ENCODE results near the gene CSMD2. TPM values are rescaled to one million over a fixed set of nuclear protein-coding genes. Genes with fewer than 3 reads are reported as not detected.
A peak's percentile ranks its signal among the peaks of the same experiment; 100 is the strongest.

The CSMD2 gene
- total RNA-seq, 2 donors from 2014 or later = 0.62 to 2.8 TPM

- Mint-ChIP-seq H3K9me3 (no peaks in the 10 kb centered on the region), H3K36me3 (ENCODE audit: low read depth) (no peaks in the 10 kb centered on the region), H3K4me1 (peaks cover 8% of the 10 kb centered on the region), H3K4me3 (no peak overlapping the region), H3K27ac (no peak overlapping the region), H3K27me3 (ENCODE audit: insufficient read depth) (peaks cover 8% of the 10 kb centered on the region)
- H3K27ac ChIP-seq (ENCODE audit: low read depth, low read length) = no peak overlapping the region
- no peaks in the 10 kb centered on the region for H3K4me1 ChIP-seq (ENCODE audit: control insufficient read depth, insufficient read depth, low read length)
- TF ChIP-seq, protein P1, sequence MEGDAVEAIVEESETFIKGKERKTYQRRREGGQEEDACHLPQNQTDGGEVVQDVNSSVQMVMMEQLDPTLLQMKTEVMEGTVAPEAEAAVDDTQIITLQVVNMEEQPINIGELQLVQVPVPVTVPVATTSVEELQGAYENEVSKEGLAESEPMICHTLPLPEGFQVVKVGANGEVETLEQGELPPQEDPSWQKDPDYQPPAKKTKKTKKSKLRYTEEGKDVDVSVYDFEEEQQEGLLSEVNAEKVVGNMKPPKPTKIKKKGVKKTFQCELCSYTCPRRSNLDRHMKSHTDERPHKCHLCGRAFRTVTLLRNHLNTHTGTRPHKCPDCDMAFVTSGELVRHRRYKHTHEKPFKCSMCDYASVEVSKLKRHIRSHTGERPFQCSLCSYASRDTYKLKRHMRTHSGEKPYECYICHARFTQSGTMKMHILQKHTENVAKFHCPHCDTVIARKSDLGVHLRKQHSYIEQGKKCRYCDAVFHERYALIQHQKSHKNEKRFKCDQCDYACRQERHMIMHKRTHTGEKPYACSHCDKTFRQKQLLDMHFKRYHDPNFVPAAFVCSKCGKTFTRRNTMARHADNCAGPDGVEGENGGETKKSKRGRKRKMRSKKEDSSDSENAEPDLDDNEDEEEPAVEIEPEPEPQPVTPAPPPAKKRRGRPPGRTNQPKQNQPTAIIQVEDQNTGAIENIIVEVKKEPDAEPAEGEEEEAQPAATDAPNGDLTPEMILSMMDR (conservative IDR thresholded peaks at IDR 0.05) = no peak
- H3K36me3 ChIP-seq (ENCODE audit: control insufficient read depth, insufficient read depth, low read length) = no peaks in the 10 kb centered on the region
- no peak overlapping the region for H3K9ac ChIP-seq (ENCODE audit: extremely low read depth, low read length, poor library complexity, severe bottlenecking)
- peaks cover 5% of the 10 kb centered on the region for H3K27me3 ChIP-seq (ENCODE audit: control insufficient read depth, insufficient read depth, low read length, poor library complexity, severe bottlenecking)
- no peak for DNase-seq
- no peaks in the 10 kb centered on the region for H3K9me3 ChIP-seq (ENCODE audit: control insufficient read depth, low read length)
- WGBS, 2 experiments (ENCODE audit: insufficient coverage in 1 of 2, insufficient read length in 1 of 2) = 89 to 95% methylated on average over 3 to 5 of the region's 5 CpGs
- H3K4me3 ChIP-seq (ENCODE audit: low read length) = no peak overlapping the region
Measured at GRCh38 chr1:33741749-33742148, 423.3 kb downstream of the CSMD2 start.

DNA sequence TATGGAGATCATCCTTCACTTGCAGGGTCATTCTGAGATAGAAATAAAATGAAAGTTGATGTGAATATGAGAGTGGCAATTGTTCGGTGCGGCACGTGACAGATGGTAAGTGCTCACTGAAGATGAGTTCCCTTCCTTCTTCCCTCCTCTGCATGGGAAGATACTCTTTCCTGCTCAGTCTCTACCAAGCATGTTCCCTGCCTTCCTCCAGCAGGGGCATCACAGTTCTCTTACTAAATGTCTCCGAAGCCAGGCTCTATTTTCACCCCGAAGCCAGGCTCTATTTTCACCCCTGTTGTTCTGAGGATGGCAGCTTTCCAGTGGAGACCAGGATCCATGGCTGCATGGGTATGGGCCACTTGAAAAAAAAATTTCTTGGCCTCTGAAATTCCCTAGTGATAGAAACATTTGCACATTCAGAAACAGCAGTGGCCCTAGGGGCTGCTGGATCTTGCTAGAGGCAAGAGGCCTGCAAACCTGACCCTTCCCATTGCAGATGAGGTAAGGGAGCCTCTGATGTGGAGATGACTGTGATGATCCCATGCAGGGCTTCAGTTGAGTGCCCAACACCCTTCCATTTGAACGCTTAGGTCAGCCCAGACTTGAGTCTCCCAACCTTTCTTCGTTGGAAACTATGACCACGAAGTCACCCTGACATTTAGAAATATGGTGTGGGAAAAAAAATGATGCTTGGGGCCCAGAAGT, 424.8 kb downstream of the CSMD2 start:
- TF ChIP-seq, protein P1 (conservative IDR thresholded peaks at IDR 0.05) = peak; percentile 59
- H3K9me3 ChIP-seq (ENCODE audit: control insufficient read depth, low read length) = no peaks in the 10 kb centered on the region
- DNase-seq = no peak
- H3K9ac ChIP-seq (ENCODE audit: extremely low read depth, low read length, poor library complexity, severe bottlenecking) = no peak overlapping the region
- H3K4me3 Mint-ChIP-seq = no peak overlapping the region
- H3K27me3 ChIP-seq (ENCODE audit: control insufficient read depth, insufficient read depth, low read length, poor library complexity, severe bottlenecking) = peaks cover 5% of the 10 kb centered on the region
- H3K4me1 Mint-ChIP-seq = peaks cover 8% of the 10 kb centered on the region
- H3K27me3 Mint-ChIP-seq (ENCODE audit: insufficient read depth) = peaks cover 8% of the 10 kb centered on the region
- H3K4me3 ChIP-seq (ENCODE audit: low read length) = no peak overlapping the region
- H3K27ac Mint-ChIP-seq = no peak overlapping the region
- H3K27ac ChIP-seq (ENCODE audit: low read depth, low read length) = no peak overlapping the region
- H3K36me3 Mint-ChIP-seq (ENCODE audit: low read depth) = no peaks in the 10 kb centered on the region
- no peaks in the 10 kb centered on the region for H3K4me1 ChIP-seq (ENCODE audit: control insufficient read depth, insufficient read depth, low read length)
- H3K9me3 Mint-ChIP-seq = no peaks in the 10 kb centered on the region
- WGBS, 2 experiments (ENCODE audit: insufficient coverage in 1 of 2, insufficient read length in 1 of 2) = 91 to 92% methylated on average over 6 to 8 of the region's 8 CpGs
- no peaks in the 10 kb centered on the region for H3K36me3 ChIP-seq (ENCODE audit: control insufficient read depth, insufficient read depth, low read length)

DNA sequence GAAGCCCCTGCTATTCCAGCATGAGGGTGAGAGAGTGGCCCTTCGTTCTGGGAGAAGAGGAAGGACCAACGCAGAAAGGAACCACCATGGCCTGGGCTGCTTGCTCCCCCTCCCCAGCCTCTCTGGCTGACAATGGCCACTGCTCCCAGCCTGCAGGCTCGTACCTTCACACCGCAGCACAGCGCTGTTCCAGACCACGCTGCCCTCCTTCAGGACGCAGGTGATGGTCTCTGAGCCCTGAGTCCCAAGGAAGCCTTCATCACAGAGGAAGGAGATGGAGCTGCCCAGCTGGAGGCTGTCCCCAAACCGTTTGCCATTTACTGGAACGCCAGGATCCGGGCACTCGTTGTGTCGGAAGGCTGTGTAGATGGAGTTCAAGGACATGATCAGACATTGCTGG, 426.1 kb downstream of the CSMD2 start:
- Histone ChIP-seq H3K27me3 (ENCODE audit: control insufficient read depth, insufficient read depth, low read length, poor library complexity, severe bottlenecking) (peaks cover 5% of the 10 kb centered on the region), H3K4me3 (ENCODE audit: low read length) (no peak overlapping the region), H3K9ac (ENCODE audit: extremely low read depth, low read length, poor library complexity, severe bottlenecking) (no peak overlapping the region), H3K36me3 (ENCODE audit: control insufficient read depth, insufficient read depth, low read length) (no peaks in the 10 kb centered on the region), H3K27ac (ENCODE audit: low read depth, low read length) (no peak overlapping the region), H3K4me1 (ENCODE audit: control insufficient read depth, insufficient read depth, low read length) (no peaks in the 10 kb centered on the region), H3K9me3 (ENCODE audit: control insufficient read depth, low read length) (no peaks in the 10 kb centered on the region)
- H3K27ac Mint-ChIP-seq = no peak overlapping the region
- no peak for DNase-seq
- no peak overlapping the region for H3K4me3 Mint-ChIP-seq
- peaks cover 8% of the 10 kb centered on the region for H3K4me1 Mint-ChIP-seq
- 96 to 100% methylated on average over 2 to 12 of the region's 12 CpGs for WGBS, 2 experiments (ENCODE audit: insufficient coverage in 1 of 2, insufficient read length in 1 of 2)
- H3K36me3 Mint-ChIP-seq (ENCODE audit: low read depth) = no peaks in the 10 kb centered on the region
- TF ChIP-seq, protein P1 (conservative IDR thresholded peaks at IDR 0.05) = no peak
- peaks cover 8% of the 10 kb centered on the region for H3K27me3 Mint-ChIP-seq (ENCODE audit: insufficient read depth)
- H3K9me3 Mint-ChIP-seq = no peaks in the 10 kb centered on the region
